Measurements from ENCODE around the gene PSMA8.

DNA sequence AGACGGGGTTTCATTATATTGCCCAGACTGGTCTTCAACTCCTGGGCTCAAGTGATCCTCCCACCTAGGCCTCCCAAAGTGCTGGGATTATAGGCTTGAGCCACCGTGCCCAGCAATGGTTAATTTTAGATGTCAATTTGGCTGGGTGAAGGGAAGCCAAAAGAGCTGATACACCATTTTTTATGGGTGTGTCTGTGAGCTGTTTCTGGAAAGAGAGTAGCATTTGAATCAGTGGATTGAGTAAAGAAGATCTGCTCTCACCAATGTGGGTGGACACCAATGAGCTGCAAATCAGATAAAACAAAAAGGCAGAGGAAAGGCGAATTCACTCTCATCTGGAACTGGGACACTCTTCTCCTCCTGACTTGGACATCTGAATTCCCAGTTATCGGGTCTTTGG, 76.5 kb downstream of the PSMA8 start:
- TF ChIP-seq, protein P1, sequence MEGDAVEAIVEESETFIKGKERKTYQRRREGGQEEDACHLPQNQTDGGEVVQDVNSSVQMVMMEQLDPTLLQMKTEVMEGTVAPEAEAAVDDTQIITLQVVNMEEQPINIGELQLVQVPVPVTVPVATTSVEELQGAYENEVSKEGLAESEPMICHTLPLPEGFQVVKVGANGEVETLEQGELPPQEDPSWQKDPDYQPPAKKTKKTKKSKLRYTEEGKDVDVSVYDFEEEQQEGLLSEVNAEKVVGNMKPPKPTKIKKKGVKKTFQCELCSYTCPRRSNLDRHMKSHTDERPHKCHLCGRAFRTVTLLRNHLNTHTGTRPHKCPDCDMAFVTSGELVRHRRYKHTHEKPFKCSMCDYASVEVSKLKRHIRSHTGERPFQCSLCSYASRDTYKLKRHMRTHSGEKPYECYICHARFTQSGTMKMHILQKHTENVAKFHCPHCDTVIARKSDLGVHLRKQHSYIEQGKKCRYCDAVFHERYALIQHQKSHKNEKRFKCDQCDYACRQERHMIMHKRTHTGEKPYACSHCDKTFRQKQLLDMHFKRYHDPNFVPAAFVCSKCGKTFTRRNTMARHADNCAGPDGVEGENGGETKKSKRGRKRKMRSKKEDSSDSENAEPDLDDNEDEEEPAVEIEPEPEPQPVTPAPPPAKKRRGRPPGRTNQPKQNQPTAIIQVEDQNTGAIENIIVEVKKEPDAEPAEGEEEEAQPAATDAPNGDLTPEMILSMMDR (IDR thresholded peaks at IDR 0.05) = no peak
- TF ChIP-seq EP300 (IDR thresholded peaks at IDR 0.05) (no peak), POLR2A (IDR thresholded peaks at IDR 0.05) (no peak)
